ENCODE results near the gene PTGFRN. TPM values are rescaled to one million over a fixed set of nuclear protein-coding genes. Genes with fewer than 3 reads are reported as not detected.

Gene PTGFRN
- total RNA-seq, 1 donor: 40.2 TPM

DNA sequence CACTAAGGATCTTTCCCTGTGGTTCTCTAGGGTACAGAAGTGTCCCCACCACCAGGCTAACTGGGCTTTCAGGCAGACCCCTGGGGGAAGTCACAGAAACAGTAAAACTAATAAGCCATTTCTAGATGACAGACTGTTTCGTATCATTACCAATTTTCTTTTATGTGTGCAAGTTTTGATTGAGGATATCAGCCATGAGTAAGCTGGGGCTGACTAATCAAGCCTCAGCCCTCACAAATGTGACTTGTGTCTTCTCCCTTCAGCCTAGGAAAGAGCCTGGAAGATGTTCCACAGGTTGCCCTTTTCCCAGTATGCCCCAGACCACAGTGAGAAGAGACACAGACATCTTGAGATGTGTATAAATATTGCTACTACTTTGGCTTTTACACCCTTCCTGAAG lies 10.5 kb downstream of the PTGFRN start:
- H3K4me3 ChIP-seq (ENCODE audit: insufficient read depth, low read length): no peak overlapping the region
- H3K79me2 ChIP-seq (ENCODE audit: insufficient read depth, low read length): no peaks in the 10 kb centered on the region

DNA sequence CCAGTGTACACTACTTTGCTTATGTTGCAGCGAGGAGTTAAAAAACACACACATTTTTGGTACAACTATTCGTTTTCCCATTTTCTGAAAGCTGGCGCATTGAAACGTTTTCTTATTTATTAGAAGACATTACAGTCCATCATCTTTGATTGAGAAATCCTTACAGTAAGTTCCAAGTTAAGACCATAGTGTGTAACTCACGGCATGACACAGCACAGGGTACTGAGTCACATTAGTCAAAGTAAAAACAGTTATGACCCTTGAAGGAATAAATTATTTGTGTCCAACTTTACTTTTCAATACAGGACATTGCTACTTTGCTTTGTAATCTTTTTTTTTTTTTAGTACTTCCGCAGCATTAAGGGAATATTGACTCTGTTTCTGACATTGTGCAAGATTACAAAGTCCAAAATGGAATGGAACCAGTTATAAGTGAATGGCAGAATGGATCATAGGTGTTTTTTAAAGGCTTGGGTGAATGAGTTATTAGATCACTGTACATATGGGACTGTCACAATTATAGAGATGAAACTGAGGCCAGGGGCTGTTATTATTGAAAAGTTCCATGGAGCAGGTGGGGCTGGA lies 11.7 kb downstream of the PTGFRN start:
- H3K36me3 ChIP-seq (ENCODE audit: insufficient read depth, low read length): no peaks in the 10 kb centered on the region
- no peak for DNase-seq (ENCODE audit: insufficient read length, low spot score, missing footprints)
- H2AFZ ChIP-seq (ENCODE audit: low read length): no peak overlapping the region
- TF ChIP-seq, protein P1, sequence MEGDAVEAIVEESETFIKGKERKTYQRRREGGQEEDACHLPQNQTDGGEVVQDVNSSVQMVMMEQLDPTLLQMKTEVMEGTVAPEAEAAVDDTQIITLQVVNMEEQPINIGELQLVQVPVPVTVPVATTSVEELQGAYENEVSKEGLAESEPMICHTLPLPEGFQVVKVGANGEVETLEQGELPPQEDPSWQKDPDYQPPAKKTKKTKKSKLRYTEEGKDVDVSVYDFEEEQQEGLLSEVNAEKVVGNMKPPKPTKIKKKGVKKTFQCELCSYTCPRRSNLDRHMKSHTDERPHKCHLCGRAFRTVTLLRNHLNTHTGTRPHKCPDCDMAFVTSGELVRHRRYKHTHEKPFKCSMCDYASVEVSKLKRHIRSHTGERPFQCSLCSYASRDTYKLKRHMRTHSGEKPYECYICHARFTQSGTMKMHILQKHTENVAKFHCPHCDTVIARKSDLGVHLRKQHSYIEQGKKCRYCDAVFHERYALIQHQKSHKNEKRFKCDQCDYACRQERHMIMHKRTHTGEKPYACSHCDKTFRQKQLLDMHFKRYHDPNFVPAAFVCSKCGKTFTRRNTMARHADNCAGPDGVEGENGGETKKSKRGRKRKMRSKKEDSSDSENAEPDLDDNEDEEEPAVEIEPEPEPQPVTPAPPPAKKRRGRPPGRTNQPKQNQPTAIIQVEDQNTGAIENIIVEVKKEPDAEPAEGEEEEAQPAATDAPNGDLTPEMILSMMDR (IDR thresholded peaks at IDR 0.05; ENCODE audit: extremely low read depth, low read depth, low read length): no peak
- no peaks in the 10 kb centered on the region for H3K79me2 ChIP-seq (ENCODE audit: insufficient read depth, low read length)
- no peak overlapping the region for H3K4me3 ChIP-seq (ENCODE audit: insufficient read depth, low read length)
- no peaks in the 10 kb centered on the region for H3K27me3 ChIP-seq (ENCODE audit: insufficient read depth, low read length)
- H3K27ac ChIP-seq (ENCODE audit: low read depth, low read length): no peak overlapping the region
- H3K9me3 ChIP-seq (ENCODE audit: low read depth, low read length): no peaks in the 10 kb centered on the region
- H3K4me1 ChIP-seq (ENCODE audit: insufficient read depth, low read length): no peaks in the 10 kb centered on the region
- H3K4me2 ChIP-seq (ENCODE audit: insufficient read depth, low read length): no peak overlapping the region
- no peaks in the 10 kb centered on the region for H4K20me1 ChIP-seq (ENCODE audit: insufficient read depth, low read length)

More for the DNA sequence above, 10.5 kb downstream of the PTGFRN start:
- H3K4me2 ChIP-seq (ENCODE audit: insufficient read depth, low read length): peak overlapping the region; percentile 11
- no peak overlapping the region for H3K27ac ChIP-seq (ENCODE audit: low read depth, low read length)
- no peaks in the 10 kb centered on the region for H4K20me1 ChIP-seq (ENCODE audit: insufficient read depth, low read length)
- no peaks in the 10 kb centered on the region for H3K9me3 ChIP-seq (ENCODE audit: low read depth, low read length)
- TF ChIP-seq, protein P1 (IDR thresholded peaks at IDR 0.05; ENCODE audit: extremely low read depth, low read depth, low read length): no peak
- H3K27me3 ChIP-seq (ENCODE audit: insufficient read depth, low read length): no peaks in the 10 kb centered on the region
- H2AFZ ChIP-seq (ENCODE audit: low read length): no peak overlapping the region
- no peaks in the 10 kb centered on the region for H3K36me3 ChIP-seq (ENCODE audit: insufficient read depth, low read length)
- H3K4me1 ChIP-seq (ENCODE audit: insufficient read depth, low read length): no peaks in the 10 kb centered on the region
- no peak for DNase-seq (ENCODE audit: insufficient read length, low spot score, missing footprints)

DNA sequence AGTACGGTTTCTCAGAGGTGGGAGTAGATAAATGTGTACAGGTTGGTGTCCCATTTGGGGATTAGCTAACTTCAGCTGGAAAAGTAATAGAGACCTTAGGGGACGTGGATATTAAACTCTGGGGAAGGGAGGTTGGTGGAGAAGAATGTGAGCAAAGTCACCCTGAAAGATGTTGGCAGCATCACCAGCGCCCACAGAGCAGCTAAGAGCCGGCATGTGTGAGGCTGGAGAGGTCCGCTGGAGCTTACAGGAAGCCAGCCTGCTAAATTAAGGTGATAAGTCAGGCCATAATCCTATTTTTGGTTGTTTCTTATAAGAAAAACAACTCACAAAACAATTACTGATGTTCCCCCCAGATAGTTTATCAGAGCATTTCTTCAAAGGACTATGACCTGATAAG lies 12.2 kb downstream of the PTGFRN start:
- Histone ChIP-seq H3K27me3 (ENCODE audit: insufficient read depth, low read length) (no peaks in the 10 kb centered on the region), H4K20me1 (ENCODE audit: insufficient read depth, low read length) (no peaks in the 10 kb centered on the region), H3K36me3 (ENCODE audit: insufficient read depth, low read length) (no peaks in the 10 kb centered on the region), H3K79me2 (ENCODE audit: insufficient read depth, low read length) (no peaks in the 10 kb centered on the region), H3K9me3 (ENCODE audit: low read depth, low read length) (no peaks in the 10 kb centered on the region), H3K27ac (ENCODE audit: low read depth, low read length) (no peak overlapping the region), H3K4me1 (ENCODE audit: insufficient read depth, low read length) (no peaks in the 10 kb centered on the region), H3K4me3 (ENCODE audit: insufficient read depth, low read length) (no peak overlapping the region), H3K4me2 (ENCODE audit: insufficient read depth, low read length) (no peak overlapping the region), H2AFZ (ENCODE audit: low read length) (no peak overlapping the region)
- TF ChIP-seq, protein P1 (IDR thresholded peaks at IDR 0.05; ENCODE audit: extremely low read depth, low read depth, low read length): no peak
- DNase-seq (ENCODE audit: insufficient read length, low spot score, missing footprints): no peak

- Histone ChIP-seq H3K4me2 (ENCODE audit: insufficient read depth, low read length) (no peak overlapping the region), H3K36me3 (ENCODE audit: insufficient read depth, low read length) (no peaks in the 10 kb centered on the region), H4K20me1 (ENCODE audit: insufficient read depth, low read length) (no peaks in the 10 kb centered on the region), H3K9me3 (ENCODE audit: low read depth, low read length) (no peaks in the 10 kb centered on the region), H3K27ac (ENCODE audit: low read depth, low read length) (no peak overlapping the region), H2AFZ (ENCODE audit: low read length) (no peak overlapping the region), H3K79me2 (ENCODE audit: insufficient read depth, low read length) (no peaks in the 10 kb centered on the region), H3K4me1 (ENCODE audit: insufficient read depth, low read length) (no peaks in the 10 kb centered on the region), H3K27me3 (ENCODE audit: insufficient read depth, low read length) (no peaks in the 10 kb centered on the region), H3K4me3 (ENCODE audit: insufficient read depth, low read length) (no peak overlapping the region)
- no peak for DNase-seq (ENCODE audit: insufficient read length, low spot score, missing footprints)
- TF ChIP-seq, protein P1 (IDR thresholded peaks at IDR 0.05; ENCODE audit: extremely low read depth, low read depth, low read length): no peak
Measured at GRCh38 chr1:116923421-116923820, 13.7 kb downstream of the PTGFRN start.

Measured in osteoblast (primary cell).